Endothelial cell of umbilical vein (primary cell): ENCODE data around the gene DCLK3.

Experiments used
- CTCF ChIP-seq, 2 donors: IDR thresholded peaks; 1 replicate in 1 of 2; 2 replicates in 1 of 2; pipeline ENCODE4 v1.5.1; 2011; ENCODE audit warnings: low read length in 2 of 2, mild to moderate bottlenecking in 2 of 2, moderate library complexity in 2 of 2, control low read depth in 1 of 2, inconsistent platforms in 1 of 2, low read depth in 1 of 2; ENCODE audit not compliant: insufficient read depth in 1 of 2; ENCODE audit errors: extremely low read depth in 1 of 2
- EZH2 ChIP-seq: IDR thresholded peaks from 2 replicates; pipeline ENCODE4 v1.6.1; 2012; ENCODE audit warnings: borderline replicate concordance, low read depth, mild to moderate bottlenecking, moderate library complexity, low read length, inconsistent platforms; ENCODE audit not compliant: severe bottlenecking
- FOS ChIP-seq: IDR thresholded peaks from 2 replicates; pipeline ENCODE4 v1.6.1; 2011; ENCODE audit warnings: mild to moderate bottlenecking, low read length, moderate library complexity, borderline replicate concordance; ENCODE audit not compliant: insufficient read depth
- JUN ChIP-seq: IDR thresholded peaks from 2 replicates; pipeline ENCODE4 v1.6.1; 2011; ENCODE audit warnings: borderline replicate concordance, low read depth; ENCODE audit not compliant: insufficient read length, insufficient read depth
- MAX ChIP-seq: IDR thresholded peaks from 2 replicates; pipeline ENCODE4 v1.6.1; 2011; ENCODE audit not compliant: insufficient read depth, insufficient read length
- MYC ChIP-seq: IDR thresholded peaks from one replicate; pipeline ENCODE4 v1.6.1; 2011; ENCODE audit warnings: mild to moderate bottlenecking, low read depth, low read length
- POLR2A ChIP-seq: IDR thresholded peaks from 2 replicates; pipeline ENCODE4 v1.6.1; 2012; ENCODE audit warnings: low read depth, mild to moderate bottlenecking, control low read depth, low read length
- POLR2AphosphoS5 ChIP-seq: IDR thresholded peaks from 2 replicates; pipeline ENCODE4 v1.6.1; 2012; ENCODE audit warnings: low read depth, mild to moderate bottlenecking, control low read depth, low read length, moderate library complexity; ENCODE audit not compliant: insufficient read depth

DNA sequence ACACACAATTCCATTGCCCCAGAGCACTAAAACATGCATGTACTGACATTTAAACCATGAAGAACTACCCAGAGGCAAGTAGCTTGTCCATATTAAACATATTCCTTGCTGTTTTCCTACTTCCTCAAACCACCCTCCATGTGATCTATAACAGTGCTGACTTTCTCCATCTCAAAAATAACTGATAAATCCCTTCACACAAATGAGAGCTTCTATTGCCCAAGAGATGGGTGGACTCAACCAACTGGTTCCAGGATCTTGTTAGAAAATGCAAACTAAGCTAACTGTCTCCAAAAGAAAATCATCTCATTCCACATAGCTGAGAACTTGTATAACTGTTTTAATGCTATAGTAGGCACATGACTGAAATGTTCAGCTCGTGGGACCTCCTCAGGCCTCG, 29.6 kb downstream of the DCLK3 start:
- TF ChIP-seq CTCF (IDR thresholded peaks at IDR 0.05; ENCODE audit: extremely low read depth in 1 of 2, insufficient read depth in 1 of 2, low read depth in 1 of 2, low read length in 2 of 2) = no peak
- no peak for TF ChIP-seq MAX
- no peak for TF ChIP-seq POLR2A
- no peak for TF ChIP-seq MYC
- TF ChIP-seq EZH2 = no peak
- no peak for TF ChIP-seq POLR2AphosphoS5
- no peak for TF ChIP-seq FOS
- no peak for TF ChIP-seq JUN
